GM21526 (cell line): ENCODE results near the gene CCNH.

ENCODE experiments used
- ATAC-seq: cut with Tn5 transposase; IDR thresholded peaks from one replicate; pipeline ENCODE4 v1.9.1; 2021; ENCODE audit warnings: moderate library complexity; ENCODE audit not compliant: unreplicated experiment, low FRiP score

Gene CCNH

GRCh38 chr5:87404359-87404758, 8.4 kb downstream of the CCNH start:
- ATAC-seq = no peak

GRCh38 chr5:87403899-87404298, 8.8 kb downstream of the CCNH start:
- ATAC-seq = no peak

GRCh38 chr5:87403409-87403808, 9.3 kb downstream of the CCNH start:
- ATAC-seq = no peak

- ATAC-seq = no peak
Measured at GRCh38 chr5:87401626-87402025, 11.1 kb downstream of the CCNH start.

- peak; percentile 80 for ATAC-seq
Measured at GRCh38 chr5:87400305-87400899, 12.3 kb downstream of the CCNH start.

- ATAC-seq = no peak
Measured at GRCh38 chr5:87399720-87400119, 13.0 kb downstream of the CCNH start.

GRCh38 chr5:87398981-87399614, 13.6 kb downstream of the CCNH start:
- no peak for ATAC-seq

GRCh38 chr5:87394411-87395165, 18.1 kb downstream of the CCNH start:
- no peak for ATAC-seq

- no peak for ATAC-seq
Measured at GRCh38 chr5:87393331-87393730, 19.4 kb downstream of the CCNH start.

GRCh38 chr5:87392801-87393200, 19.9 kb downstream of the CCNH start:
- no peak for ATAC-seq

GRCh38 chr5:87392170-87392569, 20.6 kb downstream of the CCNH start:
- ATAC-seq = no peak

GRCh38 chr5:87390576-87391199, 22.0 kb downstream of the CCNH start:
- ATAC-seq = no peak

- ATAC-seq = no peak
Measured at GRCh38 chr5:87390075-87390474, 22.7 kb downstream of the CCNH start.

GRCh38 chr5:87389296-87390034, 23.3 kb downstream of the CCNH start:
- no peak for ATAC-seq

GRCh38 chr5:87388129-87388528, 24.6 kb downstream of the CCNH start:
- no peak for ATAC-seq

GRCh38 chr5:87385802-87386201, 26.9 kb downstream of the CCNH start:
- no peak for ATAC-seq

GRCh38 chr5:87383216-87383615, 29.5 kb downstream of the CCNH start:
- ATAC-seq = no peak

GRCh38 chr5:87382224-87382623, 30.5 kb downstream of the CCNH start:
- ATAC-seq = no peak

- no peak for ATAC-seq
Measured at GRCh38 chr5:87372705-87373104, 40.0 kb downstream of the CCNH start.

- no peak for ATAC-seq
Measured at GRCh38 chr5:87369431-87369830, 43.3 kb downstream of the CCNH start.

- no peak for ATAC-seq
Measured at GRCh38 chr5:87368601-87369000, 44.1 kb downstream of the CCNH start.
